Spleen (tissue), 11 donors: Measurements from ENCODE around the gene CRTC3. TPM values are rescaled to one million over a fixed set of nuclear protein-coding genes. Genes with fewer than 3 reads are reported as not detected.

Experiments used
- DNase-seq: peaks from one replicate; pipeline ENCODE4 v3.0.0-alpha.2; 2020
- H3K27ac ChIP-seq, 8 donors: fragments of 200-600 bp; sonication (generic) in 7 of 8; 1 replicate in 4 of 8; 2 replicates in 4 of 8; pipeline versions ENCODE4 v1.5.0 to v1.8.0; 2016 to 2021; ENCODE audit warnings: inconsistent platforms in 4 of 8, mild to moderate bottlenecking in 4 of 8, moderate library complexity in 1 of 8
- H3K27me3 ChIP-seq, 7 donors: fragments of 200-600 bp; sonication (generic) in 6 of 7; replicated peaks in 1 of 7; 1 replicate in 4 of 7; 2 replicates in 3 of 7; pipeline versions ENCODE4 v1.5.0 to v1.8.0; 2016 to 2021; ENCODE audit warnings: inconsistent platforms in 3 of 7, mild to moderate bottlenecking in 1 of 7
- H3K36me3 ChIP-seq, 6 donors: fragments of 200-600 bp; sonication (generic) in 5 of 6; 1 replicate in 4 of 6; 2 replicates in 2 of 6; pipeline versions ENCODE4 v1.5.0 to v1.8.0; 2016 to 2021; ENCODE audit warnings: inconsistent platforms in 2 of 6
- H3K4me1 ChIP-seq, 6 donors: fragments of 200-600 bp; sonication (generic) in 5 of 6; 1 replicate in 3 of 6; 2 replicates in 3 of 6; pipeline versions ENCODE4 v1.5.0 to v1.8.0; 2016 to 2021; ENCODE audit warnings: inconsistent platforms in 3 of 6
- H3K4me3 ChIP-seq, 8 donors: fragments of 200-600 bp; sonication (generic) in 7 of 8; 1 replicate in 4 of 8; 2 replicates in 4 of 8; pipeline versions ENCODE4 v1.5.0 to v1.8.0; 2016 to 2021; ENCODE audit warnings: inconsistent platforms in 4 of 8, mild to moderate bottlenecking in 4 of 8, moderate library complexity in 2 of 8
- H3K9me3 ChIP-seq, 8 donors: fragments of 200-600 bp; sonication (generic) in 7 of 8; 1 replicate in 4 of 8; 2 replicates in 4 of 8; pipeline versions ENCODE4 v1.5.0 to v1.8.0; 2016 to 2021; ENCODE audit warnings: inconsistent platforms in 4 of 8
- CTCF ChIP-seq, 11 experiments: fragments of 200-600 bp in 7 of 11; fragments of 450-650 bp in 4 of 11; sonication (generic) in 4 of 11; IDR thresholded peaks in 8 of 11; conservative IDR thresholded peaks in 3 of 11; 1 replicate in 7 of 11; 2 replicates in 4 of 11; pipeline versions ENCODE4 v1.4.0 to v1.8.0; 2016 to 2021; ENCODE audit warnings: antibody characterized with exemption in 11 of 11, inconsistent platforms in 4 of 11, mild to moderate bottlenecking in 1 of 11
- POLR2A ChIP-seq, 3 donors: fragments of 450-650 bp; IDR thresholded peaks; one replicate each; pipeline ENCODE4 v1.5.1; 2017; ENCODE audit warnings: antibody characterized with exemption in 3 of 3, mild to moderate bottlenecking in 1 of 3
- POLR2AphosphoS5 ChIP-seq, 3 donors: sonication (generic); formaldehyde crosslinking; IDR thresholded peaks; one replicate each; pipeline ENCODE4 v1.5.1; 2017; ENCODE audit warnings: antibody characterized with exemption in 3 of 3
- WGBS, 5 donors: extraction: QIAGEN DNeasy Blood & Tissue Kit in 3 of 5; methylation state at CpG; one replicate each; pipeline versions ENCODE4 v1.1.5 to v1.1.7; 2013 to 2018; 5-methylcytosine and 5-hydroxymethylcytosine counted together
- intact Hi-C: fragments of 100-400 bp; cut with DNase I; formaldehyde crosslinking; loops from one replicate; pipeline ENCODE4 v1.15.0; 2023; ENCODE audit warnings: low total_unique reads
- polyA plus RNA-seq, 3 donors: library from polyadenylated mRNA; stranded (reverse); fragments of 200-250 nt; gene quantifications; one replicate each; pipeline ENCODE4 v1.2.1, GENCODE V29; 2013
- total RNA-seq, 7 donors: library from RNA; depleted of rRNA in 3 of 7; stranded (reverse); fragments of >200 nt in 3 of 7; fragmentation: NEBNext Ultra II Directional in 4 of 7; extraction: Animal tissue kit (Norgen Biotek cat#: 25700) in 4 of 7; gene quantifications; one replicate each; pipeline versions ENCODE4 v1.1.0 to v1.2.1, GENCODE V29; 2016 to 2021
- donor health status: healthy with polysubstance abuse.
- donor health status: DM: no; HTN: no; CAD: no; lungs with moderate emphysema.
- donor health status: DM: no; HTN: no; CAD: no.
- donor health status: Bipolar disorder and iron deficiency.
- donor health status: healthy.
- donor health status: DM: no; HTN: no; CAD: no.
- donor health status: DM: yes; HTN: yes; CAD: no.

The CRTC3 gene
- total and polyA plus RNA-seq, 10 donors, result 7.7 to 51.2 (median 43.4) TPM

DNA sequence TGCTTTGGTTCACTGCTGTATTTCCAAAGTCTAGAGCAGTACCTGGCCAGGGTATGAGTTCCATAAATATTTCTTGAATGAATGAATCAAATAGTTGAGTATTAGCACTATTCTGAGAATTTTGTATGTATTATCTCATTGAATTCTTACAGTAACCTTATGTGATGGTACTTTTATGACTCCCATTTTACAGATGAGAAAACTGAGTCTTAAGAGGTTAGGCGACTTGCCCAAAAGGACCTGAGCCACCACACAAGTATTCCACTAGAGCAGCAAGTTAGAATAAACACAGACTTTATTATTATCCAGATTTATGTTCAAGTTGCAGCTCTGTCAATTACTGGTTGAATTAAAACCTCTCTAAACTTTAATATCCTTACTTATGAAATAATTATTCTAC lies 29.4 kb downstream of the CRTC3 start:
- 95 to 100% (median 100%) methylated on average over 1 of the region's 1 CpG for WGBS, 5 donors
- no peaks in the 10 kb centered on the region for H3K27me3 ChIP-seq
- H3K4me3 ChIP-seq, result no peak overlapping the region
- H3K27ac ChIP-seq, result no peak overlapping the region
- intact Hi-C loops, result no loop called here
- no peak for DNase-seq
- H3K4me1 ChIP-seq, result peaks cover 21 to 97% (median 66%) of the 10 kb centered on the region in 6 donors
- no peaks in the 10 kb centered on the region for H3K36me3 ChIP-seq
- TF ChIP-seq POLR2AphosphoS5 (IDR thresholded peaks at IDR 0.05) (no peak), POLR2A (IDR thresholded peaks at IDR 0.05) (no peak), CTCF (IDR thresholded peaks at IDR 0.05 in 8 of 11, conservative IDR thresholded peaks at IDR 0.05 in 3 of 11) (no peak)
- no peaks in the 10 kb centered on the region for H3K9me3 ChIP-seq

GRCh38 chr15:90560229-90560776 lies 30.6 kb downstream of the CRTC3 start:
- Histone ChIP-seq H3K27me3 (no peaks in the 10 kb centered on the region), H3K27ac (peak overlapping the region in 1 of 8 donors; percentile 4), H3K4me1 (peaks cover 21 to 97% (median 71%) of the 10 kb centered on the region in 6 donors), H3K36me3 (no peaks in the 10 kb centered on the region), H3K4me3 (no peak overlapping the region), H3K9me3 (no peaks in the 10 kb centered on the region)
- 75 to 82% (median 75%) methylated on average over 7 of the region's 7 CpGs for WGBS, 5 donors
- no peak for TF ChIP-seq CTCF (IDR thresholded peaks at IDR 0.05 in 8 of 11, conservative IDR thresholded peaks at IDR 0.05 in 3 of 11)
- TF ChIP-seq POLR2A (IDR thresholded peaks at IDR 0.05), result no peak
- no peak for TF ChIP-seq POLR2AphosphoS5 (IDR thresholded peaks at IDR 0.05)
- DNase-seq, result no peak
- intact Hi-C loops, result no loop called here

- H3K36me3 ChIP-seq, result no peaks in the 10 kb centered on the region
- intact Hi-C loops, result no loop called here
- H3K4me1 ChIP-seq, result peaks cover 24 to 99% (median 79%) of the 10 kb centered on the region in 6 donors
- WGBS, 5 donors, result 60 to 69% (median 63%) methylated on average over 5 of the region's 5 CpGs
- no peak overlapping the region for H3K4me3 ChIP-seq
- H3K27ac ChIP-seq, result peak overlapping the region in 7 of 8 donors; percentile 17 to 86 (median 55)
- H3K9me3 ChIP-seq, result no peaks in the 10 kb centered on the region
- TF ChIP-seq POLR2AphosphoS5 (IDR thresholded peaks at IDR 0.05), result peak in 1 of 3 donors; percentile 9
- TF ChIP-seq CTCF (IDR thresholded peaks at IDR 0.05 in 8 of 11, conservative IDR thresholded peaks at IDR 0.05 in 3 of 11), result no peak
- no peak for DNase-seq
- no peaks in the 10 kb centered on the region for H3K27me3 ChIP-seq
Measured at GRCh38 chr15:90561344-90562244, 31.9 kb downstream of the CRTC3 start.

GRCh38 chr15:90562669-90563068 lies 32.9 kb downstream of the CRTC3 start:
- Histone ChIP-seq H3K9me3 (no peaks in the 10 kb centered on the region), H3K27me3 (no peaks in the 10 kb centered on the region), H3K4me1 (peaks cover 24 to 99% (median 74%) of the 10 kb centered on the region in 6 donors), H3K27ac (peak overlapping the region in 5 of 8 donors; percentile 17 to 86 (median 81)), H3K4me3 (no peak overlapping the region), H3K36me3 (no peaks in the 10 kb centered on the region)
- intact Hi-C loops, result no loop called here
- no peak for TF ChIP-seq CTCF (IDR thresholded peaks at IDR 0.05 in 8 of 11, conservative IDR thresholded peaks at IDR 0.05 in 3 of 11)
- TF ChIP-seq POLR2AphosphoS5 (IDR thresholded peaks at IDR 0.05), result no peak
- TF ChIP-seq POLR2A (IDR thresholded peaks at IDR 0.05), result no peak
- WGBS, 5 donors, result 89 to 98% (median 95%) methylated on average over 5 of the region's 5 CpGs
- no peak for DNase-seq
